CD8-positive, alpha-beta memory T cell (primary cell): ENCODE data around the gene SLC45A2. TPM values are rescaled to one million over a fixed set of nuclear protein-coding genes. Genes with fewer than 3 reads are reported as not detected.

Experiments used
- CTCF ChIA-PET: fragments of 350-600 bp; sonication (Branson Sonifier 250); formaldehyde crosslinking; loops from one replicate; lab custom pipeline; 2021; ENCODE audit warnings: antibody characterized with exemption; lab: Charles Lee
- POLR2A ChIA-PET: fragments of 350-600 bp; sonication (Branson Sonifier 250); formaldehyde crosslinking; loops from one replicate; lab custom pipeline; 2021; ENCODE audit warnings: antibody characterized with exemption; lab: Charles Lee
- DNase-seq, 5 donors: peaks; one replicate each; pipeline versions ENCODE4 v3.0.0 to v3.0.0-alpha.2; 2020 to 2022; ENCODE audit warnings: mixed read lengths in 1 of 5
- H3K27ac ChIP-seq: one replicate; pipeline ENCODE4 v1.7.0; 2013; ENCODE audit warnings: low read depth, mild to moderate bottlenecking, low read length, moderate library complexity
- H3K27me3 ChIP-seq: 2 replicates; pipeline ENCODE4 v1.7.0; 2013; ENCODE audit warnings: low read length, mild to moderate bottlenecking; ENCODE audit not compliant: insufficient read depth, poor library complexity, severe bottlenecking
- H3K36me3 ChIP-seq: 2 replicates; pipeline ENCODE4 v1.7.0; 2013; ENCODE audit warnings: mild to moderate bottlenecking, low read length, moderate library complexity; ENCODE audit not compliant: insufficient read depth
- H3K4me1 ChIP-seq: 2 replicates; pipeline ENCODE4 v1.7.0; 2013; ENCODE audit warnings: mild to moderate bottlenecking, low read length, moderate library complexity; ENCODE audit not compliant: insufficient read depth
- H3K4me3 ChIP-seq: 2 replicates; pipeline ENCODE4 v1.7.0; 2013; ENCODE audit warnings: mild to moderate bottlenecking, low read length
- H3K9me3 ChIP-seq: 2 replicates; pipeline ENCODE4 v1.7.0; 2013; ENCODE audit warnings: mild to moderate bottlenecking, low read length
- H3K27ac Mint-ChIP-seq, 8 donors: one replicate each; pipeline ENCODE4 v1.8.0; 2020 to 2021; ENCODE audit warnings: mixed read lengths in 8 of 8, mild to moderate bottlenecking in 6 of 8, inconsistent platforms in 3 of 8, moderate library complexity in 3 of 8
- H3K27me3 Mint-ChIP-seq, 2 donors: one replicate each; pipeline ENCODE4 v1.8.0; 2020 to 2021; ENCODE audit warnings: mixed read lengths in 2 of 2, mild to moderate bottlenecking in 1 of 2, moderate library complexity in 1 of 2
- H3K36me3 Mint-ChIP-seq, 3 donors: one replicate each; pipeline ENCODE4 v1.8.0; 2020 to 2021; ENCODE audit warnings: mixed read lengths in 3 of 3, inconsistent platforms in 1 of 3, mild to moderate bottlenecking in 1 of 3
- H3K4me1 Mint-ChIP-seq, 3 donors: one replicate each; pipeline ENCODE4 v1.8.0; 2020 to 2021; ENCODE audit warnings: mixed read lengths in 3 of 3, inconsistent platforms in 1 of 3, mild to moderate bottlenecking in 1 of 3
- H3K4me3 Mint-ChIP-seq, 7 donors: one replicate each; pipeline ENCODE4 v1.8.0; 2020 to 2021; ENCODE audit warnings: mixed read lengths in 7 of 7, mild to moderate bottlenecking in 6 of 7, moderate library complexity in 4 of 7, inconsistent platforms in 2 of 7
- H3K9me3 Mint-ChIP-seq, 5 donors: one replicate each; pipeline ENCODE4 v1.8.0; 2020 to 2022; ENCODE audit warnings: mixed read lengths in 5 of 5, mild to moderate bottlenecking in 3 of 5, moderate library complexity in 2 of 5, inconsistent platforms in 1 of 5
- polyA plus RNA-seq: library from polyadenylated mRNA; unstranded; fragments of 300-500 nt; fragmentation: Illumina TruSeq; gene quantifications from one replicate; pipeline ENCODE4 v1.2.3, GENCODE V29; 2021
- total RNA-seq, 2 experiments: library from RNA; stranded (reverse); gene quantifications; one replicate each; pipeline ENCODE4 v1.2.3, GENCODE V29; 2021

Gene SLC45A2
- total and polyA plus RNA-seq, 3 experiments from 2014 or later, result not detected

DNA sequence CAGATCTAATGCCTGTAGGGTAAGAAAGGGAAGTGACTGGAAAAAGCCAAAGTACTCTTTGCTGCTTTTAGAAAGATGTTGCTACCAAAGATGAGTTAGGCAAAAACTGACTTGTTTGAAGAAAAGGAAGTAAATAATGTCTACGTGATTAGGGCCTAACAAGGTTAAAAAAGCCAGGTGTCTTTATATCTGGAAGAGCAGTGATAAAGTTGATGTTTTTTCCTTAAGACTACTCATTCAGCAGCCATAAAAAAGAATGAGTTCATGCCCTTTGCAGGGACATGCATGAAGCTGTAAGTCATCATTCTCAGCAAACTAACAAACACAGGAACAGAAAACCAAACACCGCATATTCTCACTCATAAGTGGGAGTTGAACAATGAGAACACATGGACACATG lies 36.8 kb upstream of the SLC45A2 start:
- H3K27me3 ChIP-seq, result no peaks in the 10 kb centered on the region
- CTCF ChIA-PET, result no interaction called here
- H3K4me1 ChIP-seq, result peaks cover 10% of the 10 kb centered on the region
- no peak overlapping the region for H3K4me3 ChIP-seq
- H3K27ac ChIP-seq, result no peak overlapping the region
- Mint-ChIP-seq H3K27me3 (no peaks in the 10 kb centered on the region), H3K4me3 (no peak overlapping the region), H3K36me3 (peaks cover 7 to 50% (median 26%) of the 10 kb centered on the region in 3 donors), H3K27ac (peak overlapping the region in 6 of 8 donors; percentile 12 to 88 (median 56)), H3K4me1 (peaks cover 11 to 22% (median 21%) of the 10 kb centered on the region in 3 donors), H3K9me3 (no peaks in the 10 kb centered on the region)
- POLR2A ChIA-PET, result no interaction called here
- no peak for DNase-seq
- H3K36me3 ChIP-seq, result peaks cover 3% of the 10 kb centered on the region
- no peaks in the 10 kb centered on the region for H3K9me3 ChIP-seq

DNA sequence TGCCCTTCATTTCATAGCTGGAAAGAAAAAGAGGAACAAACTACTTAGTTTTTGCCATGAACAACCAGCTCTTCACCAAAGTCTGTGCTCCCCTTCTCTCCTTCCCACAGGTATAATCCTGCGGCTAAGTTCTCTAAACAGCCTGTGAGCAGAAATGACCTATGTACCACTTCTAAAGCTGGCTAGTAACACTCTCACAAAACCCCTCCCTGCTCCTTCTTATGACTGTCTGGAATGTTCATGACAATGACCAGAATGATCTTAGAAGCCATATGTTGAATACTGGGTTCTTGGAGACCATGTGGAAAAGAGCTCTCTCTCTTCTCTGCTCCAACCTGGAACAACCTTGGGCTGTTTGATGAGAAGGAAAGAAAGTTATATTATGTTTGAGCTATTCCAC lies 36.2 kb upstream of the SLC45A2 start:
- Mint-ChIP-seq H3K9me3 (no peaks in the 10 kb centered on the region), H3K4me1 (peaks cover 11 to 22% (median 21%) of the 10 kb centered on the region in 3 donors), H3K36me3 (peaks cover 7 to 45% (median 22%) of the 10 kb centered on the region in 3 donors), H3K27me3 (no peaks in the 10 kb centered on the region), H3K4me3 (no peak overlapping the region), H3K27ac (peak overlapping the region in 1 of 8 donors; percentile 81)
- no peaks in the 10 kb centered on the region for H3K9me3 ChIP-seq
- no peaks in the 10 kb centered on the region for H3K27me3 ChIP-seq
- CTCF ChIA-PET, result interaction anchor here (1.0 kb wide), 1 partner anchor 23 kb away, joined by 3 read pairs; no protein-coding TSS in a partner anchor
- no peak overlapping the region for H3K27ac ChIP-seq
- peaks cover 10% of the 10 kb centered on the region for H3K4me1 ChIP-seq
- no peak for DNase-seq
- POLR2A ChIA-PET, result no interaction called here
- no peak overlapping the region for H3K4me3 ChIP-seq
- peaks cover 3% of the 10 kb centered on the region for H3K36me3 ChIP-seq

DNA sequence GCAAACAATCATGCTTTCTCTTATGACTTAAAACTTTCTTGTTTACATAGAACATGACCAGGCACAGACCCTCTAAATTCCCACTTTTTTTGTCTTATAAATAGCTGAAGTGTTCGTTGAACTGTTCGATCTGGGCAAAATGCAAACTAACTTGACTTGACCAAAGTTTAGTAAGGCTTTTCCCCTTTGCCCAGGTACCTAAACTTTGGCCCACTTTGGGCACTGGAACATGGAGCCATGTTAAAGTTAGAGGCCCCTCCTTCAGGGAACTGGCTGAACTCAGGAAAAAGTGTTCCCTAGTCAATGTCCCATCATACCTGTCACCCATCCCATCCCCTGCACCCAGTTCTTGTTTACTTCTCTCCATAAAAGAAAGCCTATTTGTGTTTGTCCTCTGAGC lies 32.8 kb upstream of the SLC45A2 start:
- no peak overlapping the region for H3K4me3 Mint-ChIP-seq
- Histone ChIP-seq H3K4me1 (peaks cover 6% of the 10 kb centered on the region), H3K4me3 (no peak overlapping the region), H3K36me3 (peaks cover 3% of the 10 kb centered on the region), H3K9me3 (no peaks in the 10 kb centered on the region), H3K27ac (no peak overlapping the region), H3K27me3 (no peaks in the 10 kb centered on the region)
- peaks cover 8 to 13% (median 13%) of the 10 kb centered on the region in 3 donors for H3K4me1 Mint-ChIP-seq
- CTCF ChIA-PET, result interaction anchor here (0.7 kb wide), 1 partner anchor 21 kb away, joined by 3 read pairs; no protein-coding TSS in a partner anchor
- peak overlapping the region in 1 of 8 donors; percentile 48 for H3K27ac Mint-ChIP-seq
- no peak for DNase-seq
- POLR2A ChIA-PET, result no interaction called here
- no peaks in the 10 kb centered on the region for H3K9me3 Mint-ChIP-seq
- H3K27me3 Mint-ChIP-seq, result no peaks in the 10 kb centered on the region
- peaks cover 7 to 28% (median 23%) of the 10 kb centered on the region in 3 donors for H3K36me3 Mint-ChIP-seq

DNA sequence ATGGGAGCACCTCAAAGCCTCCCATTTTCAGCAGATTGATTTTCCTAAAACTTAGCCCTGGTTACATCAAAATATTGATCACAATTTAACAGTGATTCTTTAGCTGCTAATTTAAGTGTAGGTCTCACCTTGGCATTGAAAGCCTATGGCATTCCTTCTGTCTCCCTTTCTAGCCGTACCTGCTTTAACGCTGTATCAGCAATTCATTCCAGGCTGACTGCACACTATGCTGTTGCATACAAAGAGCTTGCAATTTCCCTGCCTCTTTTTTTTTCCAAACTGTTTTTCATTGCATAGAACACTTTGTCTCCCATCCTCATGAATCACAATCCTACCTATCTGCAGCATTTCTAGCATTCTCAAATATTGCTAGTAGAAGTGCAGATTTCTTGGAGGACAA lies 32.3 kb upstream of the SLC45A2 start:
- Histone ChIP-seq H3K27me3 (no peaks in the 10 kb centered on the region), H3K36me3 (peaks cover 3% of the 10 kb centered on the region), H3K9me3 (no peaks in the 10 kb centered on the region), H3K4me1 (peaks cover under 1% of the 10 kb centered on the region), H3K4me3 (no peak overlapping the region), H3K27ac (no peak overlapping the region)
- H3K27me3 Mint-ChIP-seq, result no peaks in the 10 kb centered on the region
- no peaks in the 10 kb centered on the region for H3K9me3 Mint-ChIP-seq
- H3K4me3 Mint-ChIP-seq, result no peak overlapping the region
- CTCF ChIA-PET, result no interaction called here
- DNase-seq, result no peak
- POLR2A ChIA-PET, result no interaction called here
- H3K27ac Mint-ChIP-seq, result no peak overlapping the region
- H3K36me3 Mint-ChIP-seq, result peaks cover 7 to 27% (median 23%) of the 10 kb centered on the region in 3 donors
- H3K4me1 Mint-ChIP-seq, result peaks cover 3 to 8% (median 8%) of the 10 kb centered on the region in 3 donors

DNA sequence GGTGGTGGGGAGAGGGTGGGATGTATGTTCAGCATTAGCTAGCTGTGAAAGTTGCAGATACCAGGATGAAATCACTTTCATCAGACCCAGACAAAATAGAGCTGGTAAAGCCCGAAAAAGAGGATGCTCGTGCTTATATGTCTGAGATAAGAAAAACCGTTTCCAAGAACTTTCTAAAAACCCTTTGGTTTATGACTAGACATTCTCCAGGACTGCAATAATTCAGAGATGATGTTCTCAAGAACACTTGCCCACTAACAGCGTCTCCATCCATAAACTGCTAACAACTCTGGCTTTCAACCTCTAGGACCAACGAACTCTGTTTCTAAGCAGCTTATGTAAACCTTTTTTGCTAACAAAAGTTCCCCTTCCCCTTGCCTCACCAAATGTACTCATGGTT lies 31.7 kb upstream of the SLC45A2 start:
- H3K4me1 Mint-ChIP-seq, result peaks cover 0 to 3% (median 2%) of the 10 kb centered on the region in 3 donors
- no peak overlapping the region for H3K27ac ChIP-seq
- POLR2A ChIA-PET, result no interaction called here
- CTCF ChIA-PET, result no interaction called here
- H3K36me3 Mint-ChIP-seq, result peaks cover 7 to 23% (median 21%) of the 10 kb centered on the region in 3 donors
- no peak overlapping the region for H3K4me3 Mint-ChIP-seq
- no peak for DNase-seq
- no peaks in the 10 kb centered on the region for H3K9me3 ChIP-seq
- no peaks in the 10 kb centered on the region for H3K27me3 Mint-ChIP-seq
- H3K9me3 Mint-ChIP-seq, result no peaks in the 10 kb centered on the region
- H3K27me3 ChIP-seq, result no peaks in the 10 kb centered on the region
- peaks cover 3% of the 10 kb centered on the region for H3K36me3 ChIP-seq
- H3K4me3 ChIP-seq, result no peak overlapping the region
- no peaks in the 10 kb centered on the region for H3K4me1 ChIP-seq
- H3K27ac Mint-ChIP-seq, result no peak overlapping the region

DNA sequence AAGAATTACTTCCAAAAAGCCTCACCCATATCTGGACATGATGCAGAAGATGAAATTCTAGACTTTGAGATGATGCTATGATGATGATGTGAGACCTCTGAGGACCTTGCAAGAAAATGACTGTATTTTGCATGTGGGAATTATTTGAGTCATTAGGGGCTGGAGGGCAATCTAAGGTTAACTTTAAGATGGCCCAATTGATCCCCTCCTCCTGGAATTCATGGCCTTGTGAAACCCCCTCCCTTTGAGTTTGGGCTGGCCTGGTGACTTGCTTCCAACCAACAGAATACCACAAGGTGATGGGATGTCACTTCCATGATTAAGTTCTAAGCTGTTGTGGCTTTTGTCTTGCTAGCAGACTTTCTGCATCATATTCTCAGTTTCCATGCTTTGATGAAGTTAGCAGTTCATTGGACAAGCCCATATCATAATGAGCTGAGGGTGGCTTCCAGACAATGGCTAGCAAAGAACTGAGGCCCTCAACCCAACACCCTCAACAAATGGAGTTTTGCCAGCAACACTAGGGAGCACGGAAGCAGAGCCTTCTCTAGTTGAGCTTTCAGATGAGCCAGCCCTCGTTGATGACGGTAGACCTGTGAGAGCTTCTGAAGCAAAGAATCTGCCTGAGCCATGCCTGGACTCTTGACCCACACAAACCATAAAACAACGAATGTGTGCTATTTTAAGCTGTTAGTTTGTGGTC lies 30.8 kb upstream of the SLC45A2 start:
- Histone ChIP-seq H3K27me3 (no peaks in the 10 kb centered on the region), H3K4me1 (no peaks in the 10 kb centered on the region), H3K4me3 (no peak overlapping the region), H3K36me3 (no peaks in the 10 kb centered on the region), H3K9me3 (no peaks in the 10 kb centered on the region), H3K27ac (no peak overlapping the region)
- Mint-ChIP-seq H3K27me3 (no peaks in the 10 kb centered on the region), H3K27ac (no peak overlapping the region), H3K4me3 (no peak overlapping the region), H3K4me1 (no peaks in the 10 kb centered on the region), H3K9me3 (no peaks in the 10 kb centered on the region), H3K36me3 (peaks cover 7 to 15% (median 12%) of the 10 kb centered on the region in 3 donors)
- CTCF ChIA-PET, result no interaction called here
- no peak for DNase-seq
- POLR2A ChIA-PET, result no interaction called here

DNA sequence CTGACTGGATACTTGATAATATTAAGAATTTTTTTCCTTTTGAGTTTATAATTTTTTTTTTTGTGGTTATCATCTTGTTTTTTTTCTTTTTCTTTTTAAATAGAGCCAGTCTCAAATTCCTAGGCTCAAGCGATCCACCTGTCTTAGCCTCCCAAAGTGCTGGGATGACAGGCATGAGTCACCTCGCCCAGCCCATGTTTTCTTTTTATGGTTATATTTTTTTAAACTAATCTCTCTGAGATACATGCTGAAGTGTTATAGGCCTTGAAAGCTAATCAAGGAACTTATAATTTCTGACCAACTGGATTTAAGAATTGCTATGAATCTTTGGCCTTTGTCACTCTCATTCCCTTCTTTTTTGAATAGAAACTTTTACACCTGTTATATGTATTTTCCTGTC lies 30.1 kb upstream of the SLC45A2 start:
- Histone ChIP-seq H3K9me3 (no peaks in the 10 kb centered on the region), H3K27me3 (no peaks in the 10 kb centered on the region), H3K36me3 (no peaks in the 10 kb centered on the region), H3K27ac (no peak overlapping the region), H3K4me1 (no peaks in the 10 kb centered on the region), H3K4me3 (no peak overlapping the region)
- Mint-ChIP-seq H3K4me3 (no peak overlapping the region), H3K4me1 (no peaks in the 10 kb centered on the region), H3K9me3 (no peaks in the 10 kb centered on the region), H3K36me3 (peaks cover 5 to 9% (median 8%) of the 10 kb centered on the region in 3 donors), H3K27me3 (no peaks in the 10 kb centered on the region), H3K27ac (peak overlapping the region in 1 of 8 donors; percentile 31)
- CTCF ChIA-PET, result no interaction called here
- POLR2A ChIA-PET, result no interaction called here
- DNase-seq, result no peak

DNA sequence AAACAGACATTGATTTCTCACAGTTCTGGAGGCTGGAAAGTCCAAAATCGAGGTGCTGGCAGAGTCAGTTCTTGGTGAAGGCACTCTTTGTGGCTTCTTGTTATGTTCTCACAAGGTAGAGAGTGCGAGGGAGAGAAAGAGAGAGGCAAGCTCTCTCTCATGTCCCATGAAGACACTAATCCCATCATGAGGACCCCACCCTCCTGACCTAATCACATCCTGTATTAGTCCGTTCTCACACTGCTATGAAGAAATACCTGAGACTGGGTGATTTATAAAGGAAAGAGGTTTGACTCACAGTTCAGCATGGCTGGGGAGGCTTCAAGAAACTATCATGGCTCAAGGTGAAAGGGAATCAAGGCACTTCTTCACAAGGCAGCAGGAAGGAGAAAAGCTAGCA lies 29.1 kb upstream of the SLC45A2 start:
- H3K27ac Mint-ChIP-seq, result no peak overlapping the region
- ChIA-PET POLR2A (no interaction called here), CTCF (no interaction called here)
- no peak for DNase-seq
- H3K27me3 Mint-ChIP-seq, result no peaks in the 10 kb centered on the region
- Histone ChIP-seq H3K9me3 (no peaks in the 10 kb centered on the region), H3K4me1 (peaks cover 6% of the 10 kb centered on the region), H3K4me3 (no peak overlapping the region), H3K27ac (no peak overlapping the region), H3K36me3 (no peaks in the 10 kb centered on the region), H3K27me3 (no peaks in the 10 kb centered on the region)
- H3K36me3 Mint-ChIP-seq, result peaks cover 0 to 5% (median 1%) of the 10 kb centered on the region in 3 donors
- no peak overlapping the region for H3K4me3 Mint-ChIP-seq
- no peaks in the 10 kb centered on the region for H3K9me3 Mint-ChIP-seq
- H3K4me1 Mint-ChIP-seq, result peaks cover 9% of the 10 kb centered on the region in 3 donors
